ENCODE data around the gene PCOLCE2.

PCOLCE2 gene

GRCh38 chr3:142815803-142816202, 73.1 kb downstream of the PCOLCE2 start:
- DNase-seq (ENCODE audit: low spot score) = no peak

- DNase-seq (ENCODE audit: low spot score) = no peak
Measured at GRCh38 chr3:142809259-142809658, 79.6 kb downstream of the PCOLCE2 start.

GRCh38 chr3:142808103-142808917, 80.6 kb downstream of the PCOLCE2 start:
- no peak for DNase-seq (ENCODE audit: low spot score)

GRCh38 chr3:142802891-142803290, 86.0 kb downstream of the PCOLCE2 start:
- DNase-seq (ENCODE audit: low spot score) = no peak

GRCh38 chr3:142801746-142802145, 87.1 kb downstream of the PCOLCE2 start:
- no peak for DNase-seq (ENCODE audit: low spot score)

GRCh38 chr3:142796823-142797222, 92.1 kb downstream of the PCOLCE2 start:
- no peak for DNase-seq (ENCODE audit: low spot score)

GRCh38 chr3:142795332-142795731, 93.6 kb downstream of the PCOLCE2 start:
- DNase-seq (ENCODE audit: low spot score) = no peak

GRCh38 chr3:142794508-142794907, 94.4 kb downstream of the PCOLCE2 start:
- no peak for DNase-seq (ENCODE audit: low spot score)

GRCh38 chr3:142787719-142788118, 101.2 kb downstream of the PCOLCE2 start:
- no peak for DNase-seq (ENCODE audit: low spot score)

GRCh38 chr3:142785996-142786395, 102.9 kb downstream of the PCOLCE2 start:
- no peak for DNase-seq (ENCODE audit: low spot score)

GRCh38 chr3:142784228-142784627, 104.7 kb downstream of the PCOLCE2 start:
- DNase-seq (ENCODE audit: low spot score) = no peak

GRCh38 chr3:142782616-142783015, 106.3 kb downstream of the PCOLCE2 start:
- no peak for DNase-seq (ENCODE audit: low spot score)

GRCh38 chr3:142779591-142779990, 109.3 kb downstream of the PCOLCE2 start:
- no peak for DNase-seq (ENCODE audit: low spot score)

GRCh38 chr3:142778541-142778940, 110.3 kb downstream of the PCOLCE2 start:
- DNase-seq (ENCODE audit: low spot score) = no peak

GRCh38 chr3:142777927-142778326, 111.0 kb downstream of the PCOLCE2 start:
- no peak for DNase-seq (ENCODE audit: low spot score)

GRCh38 chr3:142768338-142768737, 120.5 kb downstream of the PCOLCE2 start:
- no peak for DNase-seq (ENCODE audit: low spot score)

Small RNA genes within 50 kb of the gene (small RNA-seq; reads per million reads assigned to genes)
- 0 reads per million in 2 experiments for gene RNU7-47P

All from SK-N-DZ (cell line).